Measurements from ENCODE around the gene RNF135.
"Not testable (repeated sequence)": the region's sequence is repeated elsewhere in the genome, so short reads cannot be mapped to it uniquely, and the experiment has no call there.

RNF135 gene

DNA sequence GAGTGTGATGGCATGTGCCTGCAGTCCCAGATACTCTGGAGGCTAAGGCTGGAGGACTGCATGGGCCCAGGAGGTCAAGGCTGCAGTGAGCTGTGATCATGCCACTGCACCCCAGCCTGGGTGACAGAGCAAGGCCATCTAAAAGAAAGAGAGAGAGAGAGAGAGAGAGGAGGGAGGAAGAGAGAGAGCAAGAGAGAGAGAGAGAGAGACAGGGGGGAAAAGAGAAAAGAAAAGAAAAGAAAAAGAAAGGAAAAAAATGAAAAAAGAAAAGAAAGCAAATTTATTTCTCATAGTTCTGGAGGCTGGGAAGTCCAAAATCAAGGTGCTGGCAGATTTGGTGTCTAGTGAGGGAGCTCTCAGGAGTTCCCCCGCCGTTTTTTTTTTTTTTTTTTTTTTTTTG, 33.3 kb downstream of the RNF135 start:
- no peak for DNase-seq

GRCh38 chr17:31007695-31008373, 37.0 kb downstream of the RNF135 start:
- DNase-seq, result peak in 1 of 2 experiments; percentile 57

- DNase-seq, result peak; percentile 47 to 57
Observed at GRCh38 chr17:31008374-31009041, 37.7 kb downstream of the RNF135 start.

- not testable (repeated sequence) for DNase-seq
Observed at GRCh38 chr17:31009042-31009702, 38.3 kb downstream of the RNF135 start.

DNA sequence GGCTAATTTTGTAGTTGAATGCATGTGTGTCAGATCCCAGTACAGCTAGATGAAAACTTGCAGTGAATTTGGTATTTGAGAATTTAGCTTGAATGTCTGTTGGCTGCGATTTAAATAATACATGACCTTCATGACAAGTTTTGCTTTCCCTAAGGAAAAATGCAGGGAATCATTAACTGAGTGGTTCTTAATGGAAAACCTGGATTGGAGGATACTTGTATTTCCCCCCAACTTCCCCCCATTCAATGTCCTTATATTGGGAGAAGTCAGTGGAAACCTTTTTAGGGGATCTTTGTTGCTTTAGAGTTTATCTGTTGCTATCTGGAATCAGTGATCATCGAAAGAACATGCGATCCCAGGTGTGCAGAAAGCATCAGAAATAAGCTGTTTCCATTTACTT, 39.2 kb downstream of the RNF135 start:
- not testable (repeated sequence) for DNase-seq

DNA sequence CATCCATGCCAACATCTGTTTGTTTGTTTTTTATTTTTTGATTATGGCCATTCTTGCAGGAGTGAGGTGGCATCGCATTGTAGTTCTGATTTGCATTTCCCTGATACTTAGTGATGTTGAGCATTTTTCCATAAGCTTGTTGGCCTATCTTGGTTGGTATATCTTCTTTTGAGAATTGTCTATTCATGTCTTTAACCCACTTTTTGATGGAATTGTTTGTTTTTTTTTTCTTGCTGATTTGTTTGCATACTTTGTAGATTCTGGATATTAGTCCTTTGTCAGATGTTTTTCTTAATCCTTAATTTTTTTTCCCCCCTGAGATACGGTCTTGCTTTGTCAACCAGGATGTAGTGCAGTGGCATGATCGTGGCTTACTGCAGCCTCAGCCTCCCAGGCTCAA, 43.0 kb downstream of the RNF135 start:
- DNase-seq, result no peak

DNA sequence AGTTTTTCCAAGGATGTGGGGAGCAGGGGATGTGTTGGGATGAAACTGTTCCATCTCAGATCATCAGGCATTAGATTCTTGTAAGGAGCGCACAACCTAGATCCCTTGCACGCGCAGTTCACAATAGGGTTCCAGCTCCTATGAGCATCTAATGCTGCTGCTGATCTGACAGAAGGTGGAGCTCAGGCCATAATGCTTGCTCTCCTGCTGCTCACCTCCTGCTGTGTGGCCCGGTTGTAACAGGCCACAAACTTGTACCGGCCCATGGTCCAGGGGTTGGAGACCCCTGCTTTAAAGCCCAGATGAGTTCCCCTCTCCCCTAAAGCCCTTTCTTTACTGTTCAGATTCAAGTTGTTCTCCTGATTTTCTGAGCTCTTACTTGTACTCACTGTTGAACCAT, 44.8 kb downstream of the RNF135 start:
- no peak for DNase-seq

DNA sequence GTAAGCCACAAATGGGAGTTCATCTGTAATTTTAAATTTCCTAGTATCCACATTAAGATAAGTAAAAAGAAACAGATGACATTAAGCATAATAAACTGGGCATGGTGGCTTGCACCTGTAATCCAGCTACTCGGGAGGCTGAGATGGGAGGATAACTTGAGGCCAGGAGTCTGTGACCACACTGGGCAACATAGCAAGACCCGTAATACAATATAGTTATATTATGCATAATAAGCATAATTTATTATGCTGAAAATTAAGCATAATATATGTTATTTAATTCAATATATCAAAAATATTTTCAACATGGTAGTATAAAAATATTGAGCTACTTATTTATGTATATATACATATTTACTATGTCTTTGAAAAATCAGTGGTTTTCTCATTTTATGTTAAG, 48.2 kb downstream of the RNF135 start:
- DNase-seq, result no peak

DNA sequence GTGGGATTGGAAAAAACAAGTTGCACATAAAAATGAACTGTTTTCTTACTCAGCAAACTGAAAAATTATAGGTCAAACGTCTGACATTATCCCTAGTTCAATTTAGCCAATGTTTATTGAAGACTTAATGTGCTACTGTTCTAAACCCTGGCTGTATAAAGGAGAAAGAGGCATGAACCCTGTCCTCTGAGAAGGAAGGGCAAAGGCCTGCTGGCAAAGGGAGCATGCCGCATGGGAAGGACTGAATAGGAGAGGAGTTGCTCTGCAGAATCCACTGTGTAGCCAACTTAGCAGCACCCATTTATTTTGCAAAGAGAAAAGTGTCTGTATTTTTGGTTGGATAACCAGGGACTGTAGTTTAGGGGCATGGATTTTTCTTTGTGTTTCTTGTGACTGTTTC, 52.3 kb downstream of the RNF135 start:
- not testable (repeated sequence) for DNase-seq

- DNase-seq, result no peak
Observed at GRCh38 chr17:31031841-31032240, 61.0 kb downstream of the RNF135 start.

DNA sequence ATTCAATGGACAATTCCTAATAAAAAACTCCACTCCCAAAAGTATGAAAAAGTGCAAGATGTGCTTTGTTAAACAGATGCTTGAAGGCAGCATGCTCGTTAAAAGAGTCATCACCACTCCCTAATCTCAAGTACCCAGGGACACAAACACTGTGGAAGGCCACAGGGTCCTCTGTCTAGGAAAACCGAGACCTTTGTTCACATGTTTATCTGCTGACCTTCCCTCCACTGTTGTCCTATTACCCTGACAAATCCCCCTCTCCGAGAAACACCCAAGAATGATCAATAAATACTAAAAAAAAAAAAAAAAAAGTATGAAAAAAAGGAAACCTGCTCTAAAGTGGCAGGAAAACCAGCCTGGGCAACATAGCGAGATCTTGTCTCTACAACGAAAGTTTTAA, 64.8 kb downstream of the RNF135 start:
- DNase-seq, result not testable (repeated sequence)

- not testable (repeated sequence) for DNase-seq
Observed at GRCh38 chr17:31040837-31041236, 70.0 kb downstream of the RNF135 start.

DNA sequence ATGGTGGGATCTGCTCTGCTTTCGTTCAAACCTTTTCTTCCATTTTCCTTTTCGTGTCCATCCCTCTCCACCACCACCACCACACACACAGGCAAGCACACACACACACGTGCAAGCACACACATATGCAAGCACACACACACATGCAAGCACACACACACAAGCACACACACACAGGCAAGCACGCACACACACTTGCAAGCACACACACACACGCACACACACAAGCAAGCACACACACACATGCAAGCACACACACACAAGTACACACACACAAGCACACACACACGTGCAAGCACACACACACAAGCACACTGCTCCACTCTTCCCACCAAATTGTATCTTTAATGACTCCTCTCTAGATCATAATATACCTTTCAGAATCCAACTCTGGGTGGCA, 71.5 kb downstream of the RNF135 start:
- not testable (repeated sequence) for DNase-seq

DNA sequence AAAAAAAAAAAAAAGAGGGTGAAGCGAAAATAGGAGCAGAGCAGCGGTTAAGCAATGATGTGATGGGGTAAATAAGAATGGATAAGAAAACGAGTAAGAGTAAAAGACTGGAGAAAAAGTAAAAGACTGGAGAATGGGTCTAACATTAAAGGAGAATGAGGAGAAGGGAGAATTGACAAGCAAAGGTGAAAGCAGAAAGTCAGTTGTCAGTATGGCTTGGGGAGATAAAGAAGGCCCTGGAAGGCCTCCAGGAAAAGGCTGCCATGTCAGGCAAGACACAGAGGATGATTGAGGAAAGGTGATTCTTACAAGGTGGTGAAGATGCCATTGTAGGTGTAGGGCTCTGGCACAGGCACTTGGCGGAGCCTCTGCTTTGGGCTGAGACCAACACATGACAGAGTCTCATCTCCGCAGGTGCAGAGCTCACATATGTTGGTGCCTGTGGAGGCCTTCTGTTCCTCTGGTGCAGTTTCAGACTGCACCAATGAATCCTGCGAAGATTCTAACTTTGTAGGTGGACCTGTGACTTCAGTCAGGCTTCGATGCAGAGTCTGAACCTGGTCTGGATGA, 76.1 kb downstream of the RNF135 start:
- not testable (repeated sequence) for DNase-seq

DNA sequence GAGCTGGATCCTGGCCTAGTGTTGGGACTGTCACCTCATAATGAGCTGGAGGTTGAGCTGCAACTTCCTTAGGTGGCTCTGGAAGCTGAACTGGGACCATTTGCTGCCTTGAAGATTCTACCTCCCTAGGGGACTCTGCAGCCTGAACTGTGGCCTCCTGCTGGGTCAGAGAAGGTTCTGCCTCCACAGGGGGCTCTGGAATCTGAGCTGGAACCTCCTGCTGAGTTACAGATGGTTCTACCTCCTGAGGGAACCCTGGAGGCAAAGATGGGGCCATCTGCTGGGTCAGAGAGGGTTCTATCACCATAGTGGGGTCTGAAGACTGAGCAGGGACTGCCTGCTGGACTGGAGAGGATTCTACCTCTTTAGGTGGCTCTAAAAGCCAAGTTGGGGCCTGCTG, 77.3 kb downstream of the RNF135 start:
- no peak for DNase-seq

DNA sequence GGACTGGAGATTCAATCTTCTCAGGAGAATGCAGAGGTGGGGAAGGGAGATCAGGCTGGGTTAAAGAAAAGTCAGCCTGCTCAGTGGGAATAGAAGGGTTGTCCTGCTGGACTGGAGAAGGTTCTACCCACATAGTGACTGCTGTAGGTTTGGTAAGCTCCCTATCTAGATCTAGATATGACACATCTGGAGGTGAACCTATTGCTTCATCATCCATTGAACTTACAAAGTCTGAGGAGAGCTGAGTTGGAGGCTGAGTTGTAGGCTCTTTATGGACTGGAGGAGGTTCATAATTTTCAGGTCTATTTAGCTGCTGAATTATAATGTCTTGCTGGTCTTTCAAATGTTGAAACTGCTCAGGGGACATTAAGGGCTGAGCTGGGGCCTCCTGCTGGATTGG, 77.9 kb downstream of the RNF135 start:
- no peak for DNase-seq

Measured in Kasumi-1 (cell line).